Keratinocyte (primary cell): ENCODE results near the gene CCM2.

ENCODE experiments used
- EZH2 ChIP-seq: IDR thresholded peaks from one replicate; pipeline ENCODE4 v1.6.1; 2012; ENCODE audit warnings: inconsistent platforms, mild to moderate bottlenecking, low read length, moderate library complexity
- TF ChIP-seq, protein P1 (sequence below), 3 experiments: IDR thresholded peaks in 1 of 3; conservative IDR thresholded peaks in 1 of 3; optimal IDR thresholded peaks in 1 of 3; 2 replicates in 2 of 3; 3 replicates in 1 of 3; pipeline versions ENCODE3 to v1.5.1; 2011; ENCODE audit warnings: low read length in 3 of 3, mild to moderate bottlenecking in 3 of 3, moderate library complexity in 2 of 3, control low read depth in 1 of 3, inconsistent platforms in 1 of 3; ENCODE audit not compliant: insufficient read depth in 2 of 3; ENCODE audit errors: extremely low read depth in 1 of 3

DNA sequence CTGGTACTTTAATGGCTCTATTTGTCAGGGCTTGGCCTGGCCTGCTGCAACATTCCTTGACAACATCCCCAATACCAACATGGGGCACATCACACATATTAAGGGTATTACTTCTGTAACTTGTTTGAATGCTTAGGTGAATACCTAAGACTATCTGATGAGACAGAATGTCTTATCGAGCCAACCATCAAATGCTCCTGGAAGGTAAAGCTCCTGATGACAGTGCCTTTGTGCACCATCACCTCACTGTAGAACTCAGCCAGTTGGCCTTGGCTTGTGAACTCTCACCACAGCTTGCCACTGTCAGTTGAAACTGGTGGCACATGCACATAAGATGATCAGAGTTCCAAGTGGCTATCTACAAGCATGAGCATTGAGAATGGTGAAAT lies 17.5 kb upstream of the CCM2 start:
- TF ChIP-seq, protein P1, sequence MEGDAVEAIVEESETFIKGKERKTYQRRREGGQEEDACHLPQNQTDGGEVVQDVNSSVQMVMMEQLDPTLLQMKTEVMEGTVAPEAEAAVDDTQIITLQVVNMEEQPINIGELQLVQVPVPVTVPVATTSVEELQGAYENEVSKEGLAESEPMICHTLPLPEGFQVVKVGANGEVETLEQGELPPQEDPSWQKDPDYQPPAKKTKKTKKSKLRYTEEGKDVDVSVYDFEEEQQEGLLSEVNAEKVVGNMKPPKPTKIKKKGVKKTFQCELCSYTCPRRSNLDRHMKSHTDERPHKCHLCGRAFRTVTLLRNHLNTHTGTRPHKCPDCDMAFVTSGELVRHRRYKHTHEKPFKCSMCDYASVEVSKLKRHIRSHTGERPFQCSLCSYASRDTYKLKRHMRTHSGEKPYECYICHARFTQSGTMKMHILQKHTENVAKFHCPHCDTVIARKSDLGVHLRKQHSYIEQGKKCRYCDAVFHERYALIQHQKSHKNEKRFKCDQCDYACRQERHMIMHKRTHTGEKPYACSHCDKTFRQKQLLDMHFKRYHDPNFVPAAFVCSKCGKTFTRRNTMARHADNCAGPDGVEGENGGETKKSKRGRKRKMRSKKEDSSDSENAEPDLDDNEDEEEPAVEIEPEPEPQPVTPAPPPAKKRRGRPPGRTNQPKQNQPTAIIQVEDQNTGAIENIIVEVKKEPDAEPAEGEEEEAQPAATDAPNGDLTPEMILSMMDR (optimal IDR thresholded peaks at IDR 0.05 in 1 of 3, IDR thresholded peaks at IDR 0.05 in 1 of 3, conservative IDR thresholded peaks at IDR 0.05 in 1 of 3; ENCODE audit: extremely low read depth in 1 of 3, insufficient read depth in 2 of 3, low read length in 3 of 3), result no peak
- TF ChIP-seq EZH2, result no peak
